LNCaP clone FGC (cell line): ENCODE data around the gene MIA.
"Not testable (repeated sequence)": the region's sequence is repeated elsewhere in the genome, so short reads cannot be mapped to it uniquely, and the experiment has no call there.

ENCODE experiments used
- DNase-seq: peaks from one replicate; pipeline ENCODE4 v3.0.0-alpha.2; 2011; ENCODE audit warnings: low read depth
- H3K4me3 ChIP-seq: 2 replicates; pipeline ENCODE4 v1.5.1; 2011; ENCODE audit warnings: mild to moderate bottlenecking, low read depth, low read length, control low read depth
- TF ChIP-seq, protein P1 (sequence below): IDR thresholded peaks from 2 replicates; pipeline ENCODE4 v1.5.1; 2012; ENCODE audit warnings: mild to moderate bottlenecking; ENCODE audit not compliant: control insufficient read depth, insufficient read depth; ENCODE audit errors: extremely low read depth

Gene MIA

GRCh38 chr19:40758491-40758890 is 16.8 kb upstream of the MIA start:
- DNase-seq = no peak
- no peak overlapping the region for H3K4me3 ChIP-seq
- TF ChIP-seq, protein P1, sequence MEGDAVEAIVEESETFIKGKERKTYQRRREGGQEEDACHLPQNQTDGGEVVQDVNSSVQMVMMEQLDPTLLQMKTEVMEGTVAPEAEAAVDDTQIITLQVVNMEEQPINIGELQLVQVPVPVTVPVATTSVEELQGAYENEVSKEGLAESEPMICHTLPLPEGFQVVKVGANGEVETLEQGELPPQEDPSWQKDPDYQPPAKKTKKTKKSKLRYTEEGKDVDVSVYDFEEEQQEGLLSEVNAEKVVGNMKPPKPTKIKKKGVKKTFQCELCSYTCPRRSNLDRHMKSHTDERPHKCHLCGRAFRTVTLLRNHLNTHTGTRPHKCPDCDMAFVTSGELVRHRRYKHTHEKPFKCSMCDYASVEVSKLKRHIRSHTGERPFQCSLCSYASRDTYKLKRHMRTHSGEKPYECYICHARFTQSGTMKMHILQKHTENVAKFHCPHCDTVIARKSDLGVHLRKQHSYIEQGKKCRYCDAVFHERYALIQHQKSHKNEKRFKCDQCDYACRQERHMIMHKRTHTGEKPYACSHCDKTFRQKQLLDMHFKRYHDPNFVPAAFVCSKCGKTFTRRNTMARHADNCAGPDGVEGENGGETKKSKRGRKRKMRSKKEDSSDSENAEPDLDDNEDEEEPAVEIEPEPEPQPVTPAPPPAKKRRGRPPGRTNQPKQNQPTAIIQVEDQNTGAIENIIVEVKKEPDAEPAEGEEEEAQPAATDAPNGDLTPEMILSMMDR = no peak

- no peak for DNase-seq
- TF ChIP-seq, protein P1 = no peak
- no peak overlapping the region for H3K4me3 ChIP-seq
Measured at GRCh38 chr19:40759352-40759751, 16.0 kb upstream of the MIA start.

GRCh38 chr19:40762754-40763470 is 12.4 kb upstream of the MIA start:
- TF ChIP-seq, protein P1 = no peak
- no peak overlapping the region for H3K4me3 ChIP-seq
- no peak for DNase-seq

- H3K4me3 ChIP-seq = no peak overlapping the region
- TF ChIP-seq, protein P1 = no peak
- no peak for DNase-seq
Measured at GRCh38 chr19:40763526-40763925, 11.8 kb upstream of the MIA start.

- TF ChIP-seq, protein P1 = no peak
- no peak for DNase-seq
- no peak overlapping the region for H3K4me3 ChIP-seq
Measured at GRCh38 chr19:40763963-40764362, 11.4 kb upstream of the MIA start.

DNA sequence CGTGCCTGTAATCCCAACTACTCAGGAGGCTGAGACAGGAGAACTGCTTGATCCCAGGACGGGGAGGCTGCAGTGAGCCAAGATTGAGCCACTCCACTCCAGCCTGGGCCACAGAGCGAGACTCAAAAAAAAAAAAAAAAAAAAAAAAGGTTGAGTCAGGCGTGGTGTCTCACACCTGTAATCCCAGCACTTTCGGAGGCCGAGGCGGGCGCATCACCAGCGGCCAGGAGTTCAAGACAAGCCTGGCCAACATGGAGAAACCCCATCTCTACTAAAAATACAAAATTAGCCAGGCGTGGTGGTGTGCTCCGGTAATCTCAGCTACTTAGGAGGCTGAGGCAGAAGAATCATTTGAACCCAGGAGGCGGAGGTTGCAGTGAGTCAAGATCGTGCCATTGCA is 8.9 kb upstream of the MIA start:
- not testable (repeated sequence) for H3K4me3 ChIP-seq, DNase-seq

- no peak overlapping the region for H3K4me3 ChIP-seq
- TF ChIP-seq, protein P1 = no peak
- no peak for DNase-seq
Measured at GRCh38 chr19:40768869-40769268, 6.5 kb upstream of the MIA start.

DNA sequence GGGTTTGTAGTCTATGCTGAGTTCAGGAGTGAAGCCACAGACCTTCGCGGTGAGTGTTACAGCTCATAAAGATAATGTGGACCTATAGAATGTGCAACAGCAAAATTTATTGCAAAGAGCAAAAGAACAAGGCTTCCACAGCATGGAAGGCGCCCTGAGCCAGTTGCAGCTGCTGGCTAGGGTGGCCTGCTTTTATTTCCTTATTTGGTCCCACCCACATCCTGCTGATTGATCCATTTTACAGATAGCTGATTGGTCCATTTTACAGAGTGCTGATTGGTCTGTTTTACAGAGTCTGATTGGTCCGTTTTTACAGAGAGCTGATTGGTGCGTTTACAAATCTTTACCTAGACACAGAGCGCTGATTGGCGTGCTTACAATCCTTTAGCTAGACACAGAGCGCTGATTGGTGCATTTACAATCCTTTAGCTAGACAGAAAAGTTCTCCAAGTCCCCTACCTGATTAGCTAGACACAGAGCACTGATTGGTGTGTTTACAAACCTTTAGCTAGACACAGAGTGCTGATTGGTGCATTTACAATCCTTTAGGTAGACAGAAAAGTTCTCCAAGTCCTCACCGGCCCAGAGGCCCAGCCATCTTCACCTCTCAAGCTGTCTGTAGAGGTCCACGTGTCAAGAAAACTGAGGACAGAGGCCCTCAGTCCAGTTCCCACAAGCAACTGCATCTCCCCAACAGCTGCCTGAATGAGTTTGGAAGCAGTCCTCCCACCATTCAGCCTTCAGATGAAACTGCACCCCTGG is 4.0 kb upstream of the MIA start:
- not testable (repeated sequence) for H3K4me3 ChIP-seq, DNase-seq
